Caco-2 (cell line): Measurements from ENCODE around the gene PRRG1. TPM values are rescaled to one million over a fixed set of nuclear protein-coding genes. Genes with fewer than 3 reads are reported as not detected.
"Not testable (repeated sequence)": the region's sequence is repeated elsewhere in the genome, so short reads cannot be mapped to it uniquely, and the experiment has no call there.

Source experiments
- BruUV-seq: library from RNA; stranded (reverse); fragments of 400-500 nt; replicated peaks from 2 replicates; lab custom pipeline; 2021; lab: Mats Ljungman, UMichigan
- CTCF ChIA-PET: fragments of 300-600 bp; sonication (Branson Sonifier 250); formaldehyde crosslinking; loops from one replicate; lab custom pipeline; 2022; ENCODE audit warnings: antibody characterized with exemption; lab: Charles Lee
- POLR2A ChIA-PET: fragments of 300-600 bp; sonication (Branson Sonifier 250); formaldehyde crosslinking; loops from one replicate; lab custom pipeline; 2022; ENCODE audit warnings: antibody characterized with exemption; lab: Charles Lee
- DNase-seq, 2 experiments: peaks; one replicate each; pipeline versions ENCODE4 v3.0.0 to v3.0.0-alpha.2; 2020 to 2022
- H3K27me3 ChIP-seq: replicated peaks from 2 replicates; pipeline ENCODE4 v1.6.0; 2011; ENCODE audit warnings: low read length; ENCODE audit not compliant: control insufficient read depth, insufficient read depth
- H3K36me3 ChIP-seq: 2 replicates; pipeline ENCODE4 v1.5.1; 2011; ENCODE audit warnings: low read length; ENCODE audit not compliant: control insufficient read depth, insufficient read depth
- H3K4me1 ChIP-seq: fragments of 250-450 bp; sonication (Bioruptor Pico); 2 replicates; pipeline ENCODE4 v1.5.1; 2020; ENCODE audit warnings: mild to moderate bottlenecking
- H3K4me3 ChIP-seq: 2 replicates; pipeline ENCODE4 v1.5.1; 2011; ENCODE audit warnings: low read depth, mild to moderate bottlenecking, control low read depth, low read length
- H3K9me3 ChIP-seq: fragments of 250-450 bp; sonication (Bioruptor Pico); 2 replicates; pipeline ENCODE4 v1.5.1; 2020; ENCODE audit warnings: mild to moderate bottlenecking, moderate library complexity
- H3K27ac Mint-ChIP-seq: one replicate; pipeline ENCODE4 v1.8.0; 2022; ENCODE audit warnings: mixed read lengths; ENCODE audit not compliant: unreplicated experiment
- H3K27me3 Mint-ChIP-seq: one replicate; pipeline ENCODE4 v1.8.0; 2022; ENCODE audit warnings: mixed read lengths; ENCODE audit not compliant: insufficient read depth, unreplicated experiment
- H3K36me3 Mint-ChIP-seq: one replicate; pipeline ENCODE4 v1.8.0; 2022; ENCODE audit warnings: mild to moderate bottlenecking, mixed read lengths; ENCODE audit not compliant: insufficient read depth, unreplicated experiment
- H3K4me1 Mint-ChIP-seq: one replicate; pipeline ENCODE4 v1.8.0; 2022; ENCODE audit warnings: low read depth, mixed read lengths; ENCODE audit not compliant: unreplicated experiment
- H3K4me3 Mint-ChIP-seq: one replicate; pipeline ENCODE4 v1.8.0; 2022; ENCODE audit warnings: mild to moderate bottlenecking, moderate library complexity, mixed read lengths; ENCODE audit not compliant: unreplicated experiment
- H3K9me3 Mint-ChIP-seq: one replicate; pipeline ENCODE4 v1.8.0; 2022; ENCODE audit warnings: mixed read lengths; ENCODE audit not compliant: unreplicated experiment
- CTCF ChIP-seq, 2 experiments: fragments of 200-600 bp in 1 of 2; IDR thresholded peaks; 1 replicate in 1 of 2; 2 replicates in 1 of 2; pipeline versions ENCODE4 v1.5.1 to v1.8.0; 2011 to 2022; ENCODE audit warnings: antibody characterized with exemption in 1 of 2, control low read depth in 1 of 2, inconsistent platforms in 1 of 2, low read depth in 1 of 2, low read length in 1 of 2, mild to moderate bottlenecking in 1 of 2, moderate library complexity in 1 of 2; ENCODE audit not compliant: insufficient read depth in 1 of 2, severe bottlenecking in 1 of 2, unreplicated experiment in 1 of 2
- intact Hi-C: fragments of 100-400 bp; cut with micrococcal nuclease; formaldehyde crosslinking; loops from one replicate; pipeline ENCODE4 v1.10.0; 2022; ENCODE audit not compliant: unreplicated experiment
- total RNA-seq: library from RNA; stranded (reverse); gene quantifications from 2 replicates; pipeline ENCODE4 v1.2.3, GENCODE V29; 2022

PRRG1 gene
- total RNA-seq, 1 experiment from 2014 or later = 14.0 TPM

GRCh38 chrX:37472836-37473235, 123.7 kb downstream of the PRRG1 start:
- Histone ChIP-seq H3K4me3 (no peak overlapping the region), H3K36me3 (no peaks in the 10 kb centered on the region), H3K4me1 (no peaks in the 10 kb centered on the region), H3K27me3 (no peaks in the 10 kb centered on the region), H3K9me3 (no peaks in the 10 kb centered on the region)
- Mint-ChIP-seq H3K4me1 (no peaks in the 10 kb centered on the region), H3K9me3 (no peaks in the 10 kb centered on the region), H3K4me3 (no peak overlapping the region), H3K36me3 (no peaks in the 10 kb centered on the region), H3K27me3 (no peaks in the 10 kb centered on the region), H3K27ac (no peak overlapping the region)
- no TSS peak for BruUV-seq
- intact Hi-C loops = no loop called here
- DNase-seq = no peak
- ChIA-PET POLR2A (no interaction called here), CTCF (no interaction called here)
- TF ChIP-seq CTCF (IDR thresholded peaks at IDR 0.05; ENCODE audit: insufficient read depth in 1 of 2, low read depth in 1 of 2, low read length in 1 of 2, severe bottlenecking in 1 of 2, unreplicated experiment in 1 of 2) = no peak

- ChIA-PET POLR2A (no interaction called here), CTCF (no interaction called here)
- Mint-ChIP-seq H3K4me1 (no peaks in the 10 kb centered on the region), H3K36me3 (no peaks in the 10 kb centered on the region), H3K9me3 (no peaks in the 10 kb centered on the region), H3K4me3 (no peak overlapping the region), H3K27me3 (no peaks in the 10 kb centered on the region), H3K27ac (no peak overlapping the region)
- TF ChIP-seq CTCF (IDR thresholded peaks at IDR 0.05; ENCODE audit: insufficient read depth in 1 of 2, low read depth in 1 of 2, low read length in 1 of 2, severe bottlenecking in 1 of 2, unreplicated experiment in 1 of 2) = no peak
- no TSS peak for BruUV-seq
- Histone ChIP-seq H3K4me3 (no peak overlapping the region), H3K27me3 (no peaks in the 10 kb centered on the region), H3K4me1 (no peaks in the 10 kb centered on the region), H3K9me3 (no peaks in the 10 kb centered on the region), H3K36me3 (no peaks in the 10 kb centered on the region)
- DNase-seq = no peak
- intact Hi-C loops = no loop called here
Measured at GRCh38 chrX:37474478-37474877, 125.3 kb downstream of the PRRG1 start.

- intact Hi-C loops = no loop called here
- Mint-ChIP-seq H3K27me3 (no peaks in the 10 kb centered on the region), H3K4me3 (no peak overlapping the region), H3K36me3 (no peaks in the 10 kb centered on the region), H3K9me3 (no peaks in the 10 kb centered on the region), H3K4me1 (no peaks in the 10 kb centered on the region), H3K27ac (no peak overlapping the region)
- TF ChIP-seq CTCF (IDR thresholded peaks at IDR 0.05; ENCODE audit: insufficient read depth in 1 of 2, low read depth in 1 of 2, low read length in 1 of 2, severe bottlenecking in 1 of 2, unreplicated experiment in 1 of 2) = no peak
- ChIA-PET CTCF (no interaction called here), POLR2A (no interaction called here)
- no TSS peak for BruUV-seq
- H3K27me3 ChIP-seq = no peaks in the 10 kb centered on the region
- no peak for DNase-seq
- no peaks in the 10 kb centered on the region for H3K36me3 ChIP-seq
- no peaks in the 10 kb centered on the region for H3K9me3 ChIP-seq
- no peaks in the 10 kb centered on the region for H3K4me1 ChIP-seq
- no peak overlapping the region for H3K4me3 ChIP-seq
Measured at GRCh38 chrX:37476571-37477170, 127.5 kb downstream of the PRRG1 start.

- H3K27me3 ChIP-seq, CTCF ChIA-PET, POLR2A ChIA-PET, H3K36me3 ChIP-seq, H3K4me3 ChIP-seq, H3K4me1 Mint-ChIP-seq, H3K9me3 ChIP-seq, DNase-seq, H3K9me3 Mint-ChIP-seq, H3K4me3 Mint-ChIP-seq, H3K27me3 Mint-ChIP-seq, BruUV-seq, H3K36me3 Mint-ChIP-seq, H3K4me1 ChIP-seq, intact Hi-C loops, H3K27ac Mint-ChIP-seq: not testable (repeated sequence)
Measured at GRCh38 chrX:37484335-37484734, 135.2 kb downstream of the PRRG1 start.
